ENCODE measurements around the gene ARL5C. TPM values are rescaled to one million over a fixed set of nuclear protein-coding genes. Genes with fewer than 3 reads are reported as not detected.

Gene ARL5C
- total RNA-seq, 1 experiment from 2014 or later: not detected

DNA sequence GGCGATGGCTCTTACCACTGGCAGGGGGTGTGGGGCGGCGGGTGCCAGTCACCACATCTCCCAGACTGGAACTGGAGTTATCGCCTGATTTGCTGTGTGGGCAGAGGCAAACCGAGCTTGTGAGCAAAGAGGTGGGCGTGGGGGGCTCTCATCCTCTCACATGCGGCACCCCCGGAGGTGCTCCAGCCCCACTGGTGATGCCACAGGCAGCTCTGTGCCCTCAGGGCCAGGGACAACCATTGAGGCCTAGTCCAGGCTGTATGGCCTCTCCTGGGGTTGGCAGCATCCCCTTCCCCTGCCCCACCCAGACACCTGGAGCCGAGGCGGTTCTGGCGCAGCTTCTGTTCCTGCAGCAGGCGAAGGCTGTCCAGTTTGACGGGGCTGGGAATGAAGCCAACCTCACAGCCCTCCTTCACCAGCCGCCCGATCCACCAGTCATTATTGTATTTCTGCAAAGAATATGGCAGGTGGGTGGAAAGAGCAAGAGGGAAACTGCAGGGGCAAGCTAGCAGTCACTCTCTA, 20.6 kb upstream of the ARL5C start:
- no peaks in the 10 kb centered on the region for H3K79me1 ChIP-seq (ENCODE audit: insufficient read depth, low read depth, low read length, poor library complexity, severe bottlenecking)
- no peak overlapping the region for H3K4me2 ChIP-seq (ENCODE audit: insufficient read depth, insufficient read length, low read length)
- Mint-ChIP-seq H3K36me3 (ENCODE audit: insufficient read depth in 1 of 3, low read depth in 3 of 3) (peaks cover 20 to 63% (median 44%) of the 10 kb centered on the region in 3 experiments; a peak in 6 of 7 replicates), H3K27ac (no peak overlapping the region), H3K27me3 (ENCODE audit: low read depth) (no peaks in the 10 kb centered on the region), H3K4me3 (no peak overlapping the region), H3K4me1 (no peaks in the 10 kb centered on the region), H3K9me3 (no peaks in the 10 kb centered on the region)
- no peak overlapping the region for H3K4ac ChIP-seq (ENCODE audit: low read depth, low read length)
- H3K27ac ChIP-seq (ENCODE audit: insufficient read length, low read depth, low read length): no peak overlapping the region
- no peak overlapping the region for H4K5ac ChIP-seq (ENCODE audit: insufficient read length, low read depth, low read length)
- H3K23ac ChIP-seq (ENCODE audit: insufficient read length, low read depth, low read length): no peak overlapping the region
- no peak overlapping the region for H3K18ac ChIP-seq (ENCODE audit: insufficient read length, low read depth, low read length)
- no peaks in the 10 kb centered on the region for H3K27me3 ChIP-seq (ENCODE audit: insufficient read depth, low read length)
- no peak overlapping the region for H3T11ph ChIP-seq (ENCODE audit: low read length)
- H3K9me3 ChIP-seq (ENCODE audit: control insufficient read depth, low read depth, low read length): no peaks in the 10 kb centered on the region
- no peak overlapping the region for H2BK15ac ChIP-seq (ENCODE audit: low read depth, low read length)
- TF ChIP-seq, protein P1, sequence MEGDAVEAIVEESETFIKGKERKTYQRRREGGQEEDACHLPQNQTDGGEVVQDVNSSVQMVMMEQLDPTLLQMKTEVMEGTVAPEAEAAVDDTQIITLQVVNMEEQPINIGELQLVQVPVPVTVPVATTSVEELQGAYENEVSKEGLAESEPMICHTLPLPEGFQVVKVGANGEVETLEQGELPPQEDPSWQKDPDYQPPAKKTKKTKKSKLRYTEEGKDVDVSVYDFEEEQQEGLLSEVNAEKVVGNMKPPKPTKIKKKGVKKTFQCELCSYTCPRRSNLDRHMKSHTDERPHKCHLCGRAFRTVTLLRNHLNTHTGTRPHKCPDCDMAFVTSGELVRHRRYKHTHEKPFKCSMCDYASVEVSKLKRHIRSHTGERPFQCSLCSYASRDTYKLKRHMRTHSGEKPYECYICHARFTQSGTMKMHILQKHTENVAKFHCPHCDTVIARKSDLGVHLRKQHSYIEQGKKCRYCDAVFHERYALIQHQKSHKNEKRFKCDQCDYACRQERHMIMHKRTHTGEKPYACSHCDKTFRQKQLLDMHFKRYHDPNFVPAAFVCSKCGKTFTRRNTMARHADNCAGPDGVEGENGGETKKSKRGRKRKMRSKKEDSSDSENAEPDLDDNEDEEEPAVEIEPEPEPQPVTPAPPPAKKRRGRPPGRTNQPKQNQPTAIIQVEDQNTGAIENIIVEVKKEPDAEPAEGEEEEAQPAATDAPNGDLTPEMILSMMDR (conservative IDR thresholded peaks at IDR 0.05): no peak
- no peaks in the 10 kb centered on the region for H3K23me2 ChIP-seq (ENCODE audit: insufficient read length, low read depth, low read length, poor library complexity, severe bottlenecking)
- no peak overlapping the region for H2BK12ac ChIP-seq (ENCODE audit: insufficient read length, low read depth, low read length)
- no peak overlapping the region for H2AK5ac ChIP-seq (ENCODE audit: insufficient read length, low read length)
- H3K14ac ChIP-seq (ENCODE audit: insufficient read depth, low read length): no peak overlapping the region
- no peak overlapping the region for H3K9ac ChIP-seq (ENCODE audit: extremely low read depth, insufficient read length, low read length)
- H2AFZ ChIP-seq (ENCODE audit: low read length): no peak overlapping the region
- no CpG with 5 or more reads among the region's 15 CpGs for WGBS (ENCODE audit: extremely low coverage, insufficient read length, low lambda C conversion rate)
- H2BK5ac ChIP-seq (ENCODE audit: insufficient read length, low read length): no peak overlapping the region
- no peak overlapping the region for H4K91ac ChIP-seq (ENCODE audit: insufficient read length, low read depth, low read length)
- H4K20me1 ChIP-seq (ENCODE audit: control insufficient read depth, insufficient read depth, insufficient read length): no peaks in the 10 kb centered on the region
- DNase-seq: no peak
- H2BK120ac ChIP-seq (ENCODE audit: low read depth, low read length, poor library complexity, severe bottlenecking): no peak overlapping the region
- no peak overlapping the region for H3K56ac ChIP-seq (ENCODE audit: insufficient read length, low read depth, low read length)
- no peak overlapping the region for H2BK20ac ChIP-seq (ENCODE audit: low read depth, low read length, poor library complexity, severe bottlenecking)
- no peak overlapping the region for H4K8ac ChIP-seq (replicated peaks; ENCODE audit: insufficient read length, low read depth, low read length)
- no peaks in the 10 kb centered on the region for H3K4me1 ChIP-seq (ENCODE audit: insufficient read depth, low read length)
- no peaks in the 10 kb centered on the region for H3K79me2 ChIP-seq (ENCODE audit: insufficient read depth, low read length)
